Measurements from ENCODE around the gene LRRC1.
A peak's percentile ranks its signal among the peaks of the same experiment; 100 is the strongest.

The LRRC1 gene

DNA sequence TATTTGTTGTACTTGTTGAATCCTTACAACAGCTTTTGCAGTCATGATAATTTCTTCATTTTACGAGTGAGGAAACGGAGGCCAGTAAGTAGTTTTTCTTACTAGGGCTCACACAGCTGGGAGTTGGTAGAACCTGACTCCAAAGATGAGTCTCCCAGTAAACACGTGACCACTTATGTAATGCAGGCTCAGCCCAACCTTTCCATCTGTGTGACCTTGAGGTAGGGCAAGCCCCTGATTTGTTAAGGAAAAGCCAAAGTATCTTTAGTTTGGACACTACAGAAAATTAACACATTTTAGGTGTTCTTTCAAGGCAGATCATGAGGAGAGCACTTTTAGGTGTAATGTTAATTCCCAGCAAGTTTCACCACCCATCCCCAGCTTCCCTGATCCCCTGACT, 111.3 kb downstream of the LRRC1 start:
- Histone ChIP-seq H2AK5ac (ENCODE audit: low read length, severe bottlenecking) (no peak overlapping the region), H2BK12ac (ENCODE audit: low read length in 2 of 2) (no peak overlapping the region), H4K8ac (ENCODE audit: low read length) (no peak overlapping the region), H3K23ac (ENCODE audit: low read length in 2 of 2) (no peak overlapping the region), H2BK5ac (ENCODE audit: low read depth, low read length, poor library complexity, severe bottlenecking) (no peak overlapping the region), H3K4me3 (ENCODE audit: insufficient read depth in 1 of 2, low read depth in 1 of 2, low read length in 2 of 2) (no peak overlapping the region), H3K27me3 (ENCODE audit: control insufficient read depth in 1 of 2, insufficient read depth in 1 of 2, low read length in 2 of 2) (no peaks in the 10 kb centered on the region), H2BK120ac (ENCODE audit: low read depth, low read length) (no peak overlapping the region), H4K91ac (ENCODE audit: low read length) (no peak overlapping the region), H3K4ac (ENCODE audit: low read depth in 1 of 2, low read length in 2 of 2) (no peak overlapping the region), H3K36me3 (ENCODE audit: control insufficient read depth in 1 of 2, insufficient read depth in 2 of 2, low read depth in 1 of 2, low read length in 2 of 2) (peaks cover 0 to 9% of the 10 kb centered on the region in 2 experiments), H2BK15ac (ENCODE audit: low read depth, poor library complexity, severe bottlenecking) (no peak overlapping the region), H3K9ac (ENCODE audit: low read length) (no peak overlapping the region), H2AFZ (ENCODE audit: low read depth, low read length) (no peak overlapping the region), H3K9me3 (ENCODE audit: control insufficient read depth, low read length) (no peaks in the 10 kb centered on the region), H3K4me2 (ENCODE audit: low read length, poor library complexity, severe bottlenecking) (no peak overlapping the region), H3K14ac (ENCODE audit: low read length in 2 of 2) (no peak overlapping the region), H3K27ac (ENCODE audit: low read length, poor library complexity, severe bottlenecking) (no peak overlapping the region), H3K4me1 (ENCODE audit: control insufficient read depth, insufficient read depth, low read depth, low read length) (peaks cover 2% of the 10 kb centered on the region), H3K18ac (ENCODE audit: low read depth in 1 of 2, low read length in 2 of 2) (no peak overlapping the region), H3K79me1 (replicated peaks; ENCODE audit: low read length, poor library complexity, severe bottlenecking) (peaks cover 5% of the 10 kb centered on the region)
- no peak for DNase-seq
- WGBS, result 94% methylated on average over 3 of the region's 3 CpGs

DNA sequence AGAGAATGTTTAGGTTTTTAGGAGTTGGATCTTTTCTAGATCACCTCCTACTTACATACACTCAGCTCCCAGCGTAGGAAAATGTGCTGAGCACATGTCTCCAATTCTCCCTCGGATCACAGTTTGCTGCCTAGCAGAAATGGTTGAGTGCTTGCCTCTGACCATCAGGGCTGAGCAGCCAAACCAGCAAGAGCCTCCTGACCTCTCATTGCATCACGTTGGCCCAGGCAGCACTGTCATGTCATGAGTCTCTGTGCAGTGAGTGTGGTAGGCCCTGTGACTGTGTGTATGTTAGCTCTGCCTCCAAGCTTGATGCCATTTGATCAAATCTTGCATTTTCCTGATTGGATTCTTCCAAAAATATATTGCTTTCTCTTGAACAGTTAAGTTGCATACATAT, 112.0 kb downstream of the LRRC1 start:
- H4K91ac ChIP-seq (ENCODE audit: low read length), result no peak overlapping the region
- no peak overlapping the region for H3K18ac ChIP-seq (ENCODE audit: low read depth in 1 of 2, low read length in 2 of 2)
- 88% methylated on average over 3 of the region's 3 CpGs for WGBS
- no peak overlapping the region for H3K14ac ChIP-seq (ENCODE audit: low read length in 2 of 2)
- no peaks in the 10 kb centered on the region for H3K9me3 ChIP-seq (ENCODE audit: control insufficient read depth, low read length)
- H2BK12ac ChIP-seq (ENCODE audit: low read length in 2 of 2), result no peak overlapping the region
- H2BK5ac ChIP-seq (ENCODE audit: low read depth, low read length, poor library complexity, severe bottlenecking), result no peak overlapping the region
- H3K27ac ChIP-seq (ENCODE audit: low read length, poor library complexity, severe bottlenecking), result no peak overlapping the region
- H3K4me2 ChIP-seq (ENCODE audit: low read length, poor library complexity, severe bottlenecking), result no peak overlapping the region
- peaks cover 6% of the 10 kb centered on the region for H3K79me1 ChIP-seq (replicated peaks; ENCODE audit: low read length, poor library complexity, severe bottlenecking)
- H3K4me1 ChIP-seq (ENCODE audit: control insufficient read depth, insufficient read depth, low read depth, low read length), result peaks cover 2% of the 10 kb centered on the region
- peak overlapping the region; percentile 3 for H4K8ac ChIP-seq (ENCODE audit: low read length)
- H3K4me3 ChIP-seq (ENCODE audit: insufficient read depth in 1 of 2, low read depth in 1 of 2, low read length in 2 of 2), result no peak overlapping the region
- H2BK120ac ChIP-seq (ENCODE audit: low read depth, low read length), result no peak overlapping the region
- no peak overlapping the region for H3K4ac ChIP-seq (ENCODE audit: low read depth in 1 of 2, low read length in 2 of 2)
- H2AFZ ChIP-seq (ENCODE audit: low read depth, low read length), result no peak overlapping the region
- no peak overlapping the region for H2BK15ac ChIP-seq (ENCODE audit: low read depth, poor library complexity, severe bottlenecking)
- peak; percentile 38 for DNase-seq
- no peak overlapping the region for H3K23ac ChIP-seq (ENCODE audit: low read length in 2 of 2)
- H2AK5ac ChIP-seq (ENCODE audit: low read length, severe bottlenecking), result no peak overlapping the region
- peaks cover 0 to 12% of the 10 kb centered on the region in 2 experiments for H3K36me3 ChIP-seq (ENCODE audit: control insufficient read depth in 1 of 2, insufficient read depth in 2 of 2, low read depth in 1 of 2, low read length in 2 of 2)
- no peaks in the 10 kb centered on the region for H3K27me3 ChIP-seq (ENCODE audit: control insufficient read depth in 1 of 2, insufficient read depth in 1 of 2, low read length in 2 of 2)
- peak overlapping the region; percentile 14 for H3K9ac ChIP-seq (ENCODE audit: low read length)

DNA sequence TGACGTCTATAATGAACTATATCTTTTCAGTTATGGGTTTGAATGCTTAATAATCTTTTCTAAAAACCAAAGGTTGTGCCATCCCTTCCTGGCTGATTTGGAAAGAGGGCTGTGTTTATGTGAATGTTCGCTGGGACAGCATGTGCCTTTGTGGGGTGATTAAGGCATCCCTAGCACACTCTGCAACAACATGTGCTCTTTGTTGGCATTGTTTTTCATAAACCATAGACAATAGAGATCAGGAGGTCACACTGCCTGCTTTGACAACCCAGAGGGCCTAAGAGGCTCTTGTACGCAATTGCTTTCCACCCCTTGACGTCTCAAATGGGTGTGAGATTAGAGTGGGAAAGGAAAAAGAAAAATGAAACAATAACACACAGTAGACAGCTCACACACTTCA, 116.0 kb downstream of the LRRC1 start:
- no peak overlapping the region for H2BK5ac ChIP-seq (ENCODE audit: low read depth, low read length, poor library complexity, severe bottlenecking)
- H3K23ac ChIP-seq (ENCODE audit: low read length in 2 of 2), result no peak overlapping the region
- H3K4ac ChIP-seq (ENCODE audit: low read depth in 1 of 2, low read length in 2 of 2), result no peak overlapping the region
- H4K8ac ChIP-seq (ENCODE audit: low read length), result no peak overlapping the region
- H3K18ac ChIP-seq (ENCODE audit: low read depth in 1 of 2, low read length in 2 of 2), result no peak overlapping the region
- H3K27ac ChIP-seq (ENCODE audit: low read length, poor library complexity, severe bottlenecking), result no peak overlapping the region
- peaks cover 2% of the 10 kb centered on the region for H3K4me1 ChIP-seq (ENCODE audit: control insufficient read depth, insufficient read depth, low read depth, low read length)
- no peak overlapping the region for H3K14ac ChIP-seq (ENCODE audit: low read length in 2 of 2)
- H2AFZ ChIP-seq (ENCODE audit: low read depth, low read length), result no peak overlapping the region
- no CpG with 5 or more reads among the region's 4 CpGs for WGBS
- H3K79me1 ChIP-seq (replicated peaks; ENCODE audit: low read length, poor library complexity, severe bottlenecking), result peaks cover 3% of the 10 kb centered on the region
- H3K36me3 ChIP-seq (ENCODE audit: control insufficient read depth in 1 of 2, insufficient read depth in 2 of 2, low read depth in 1 of 2, low read length in 2 of 2), result peaks cover 0 to 3% of the 10 kb centered on the region in 2 experiments
- no peak overlapping the region for H3K4me2 ChIP-seq (ENCODE audit: low read length, poor library complexity, severe bottlenecking)
- no peak overlapping the region for H2BK120ac ChIP-seq (ENCODE audit: low read depth, low read length)
- H2AK5ac ChIP-seq (ENCODE audit: low read length, severe bottlenecking), result no peak overlapping the region
- H3K27me3 ChIP-seq (ENCODE audit: control insufficient read depth in 1 of 2, insufficient read depth in 1 of 2, low read length in 2 of 2), result no peaks in the 10 kb centered on the region
- no peak overlapping the region for H2BK12ac ChIP-seq (ENCODE audit: low read length in 2 of 2)
- no peak for DNase-seq
- H3K9ac ChIP-seq (ENCODE audit: low read length), result no peak overlapping the region
- no peak overlapping the region for H3K4me3 ChIP-seq (ENCODE audit: insufficient read depth in 1 of 2, low read depth in 1 of 2, low read length in 2 of 2)
- no peaks in the 10 kb centered on the region for H3K9me3 ChIP-seq (ENCODE audit: control insufficient read depth, low read length)
- H2BK15ac ChIP-seq (ENCODE audit: low read depth, poor library complexity, severe bottlenecking), result no peak overlapping the region
- no peak overlapping the region for H4K91ac ChIP-seq (ENCODE audit: low read length)

GRCh38 chr6:53912661-53913060, 117.9 kb downstream of the LRRC1 start:
- Histone ChIP-seq H2AK5ac (ENCODE audit: low read length, severe bottlenecking) (no peak overlapping the region), H2AFZ (ENCODE audit: low read depth, low read length) (no peak overlapping the region), H3K4me1 (ENCODE audit: control insufficient read depth, insufficient read depth, low read depth, low read length) (peaks cover 2% of the 10 kb centered on the region), H2BK5ac (ENCODE audit: low read depth, low read length, poor library complexity, severe bottlenecking) (no peak overlapping the region), H4K91ac (ENCODE audit: low read length) (no peak overlapping the region), H2BK12ac (ENCODE audit: low read length in 2 of 2) (no peak overlapping the region), H3K36me3 (ENCODE audit: control insufficient read depth in 1 of 2, insufficient read depth in 2 of 2, low read depth in 1 of 2, low read length in 2 of 2) (peaks cover 0 to 3% of the 10 kb centered on the region in 2 experiments), H3K14ac (ENCODE audit: low read length in 2 of 2) (no peak overlapping the region), H3K9me3 (ENCODE audit: control insufficient read depth, low read length) (no peaks in the 10 kb centered on the region), H3K23ac (ENCODE audit: low read length in 2 of 2) (no peak overlapping the region), H3K27ac (ENCODE audit: low read length, poor library complexity, severe bottlenecking) (no peak overlapping the region), H2BK15ac (ENCODE audit: low read depth, poor library complexity, severe bottlenecking) (no peak overlapping the region), H3K18ac (ENCODE audit: low read depth in 1 of 2, low read length in 2 of 2) (no peak overlapping the region), H3K4me3 (ENCODE audit: insufficient read depth in 1 of 2, low read depth in 1 of 2, low read length in 2 of 2) (no peak overlapping the region), H3K4ac (ENCODE audit: low read depth in 1 of 2, low read length in 2 of 2) (no peak overlapping the region), H4K8ac (ENCODE audit: low read length) (no peak overlapping the region), H3K9ac (ENCODE audit: low read length) (no peak overlapping the region), H3K4me2 (ENCODE audit: low read length, poor library complexity, severe bottlenecking) (no peak overlapping the region), H3K27me3 (ENCODE audit: control insufficient read depth in 1 of 2, insufficient read depth in 1 of 2, low read length in 2 of 2) (no peaks in the 10 kb centered on the region), H3K79me1 (replicated peaks; ENCODE audit: low read length, poor library complexity, severe bottlenecking) (peaks cover 3% of the 10 kb centered on the region), H2BK120ac (ENCODE audit: low read depth, low read length) (no peak overlapping the region)
- WGBS, result no CpG with 5 or more reads among the region's 1 CpG
- DNase-seq, result no peak
